PC-3 (cell line): ENCODE results near the gene MYO16. TPM values are rescaled to one million over a fixed set of nuclear protein-coding genes. Genes with fewer than 3 reads are reported as not detected.

Experiments used
- ATAC-seq: fragments of 200-7000 bp; cut with Tn5 transposase; 2 replicates; pipeline ENCODE4 v1.9.1; 2020; ENCODE audit warnings: mild to moderate bottlenecking, moderate library complexity
- BruUV-seq: library from RNA; stranded (reverse); fragments of 400-500 nt; replicated peaks from 2 replicates; lab custom pipeline; 2021; lab: Mats Ljungman, UMichigan
- CTCF ChIA-PET: fragments of 300-600 bp; sonication (Branson Sonifier 250); formaldehyde crosslinking; loops from one replicate; lab custom pipeline; 2022; ENCODE audit warnings: antibody characterized with exemption; lab: Charles Lee
- POLR2A ChIA-PET: fragments of 300-600 bp; sonication (Branson Sonifier 250); formaldehyde crosslinking; loops from one replicate; lab custom pipeline; 2022; ENCODE audit warnings: antibody characterized with exemption; ENCODE audit not compliant: unreplicated experiment; lab: Charles Lee
- DNase-seq: peaks from one replicate; pipeline ENCODE4 v3.0.0-alpha.2; 2015
- H2AFZ ChIP-seq: fragments of 300-600 bp; sonication (generic); 2 replicates; pipeline ENCODE4 v1.6.0; 2016; ENCODE audit warnings: antibody characterized with exemption, low read length
- H3F3A ChIP-seq: fragments of 300-600 bp; sonication (generic); one replicate; pipeline ENCODE4 v1.6.0; 2017; ENCODE audit warnings: antibody characterized with exemption, low read length, control low read depth, mild to moderate bottlenecking; ENCODE audit not compliant: unreplicated experiment
- H3K27ac ChIP-seq: fragments of 300-600 bp; sonication (generic); 2 replicates; pipeline ENCODE4 v1.5.1; 2016; ENCODE audit warnings: mild to moderate bottlenecking, low read length
- H3K27me3 ChIP-seq: fragments of 300-600 bp; sonication (generic); 2 replicates; pipeline ENCODE4 v1.6.1; 2016; ENCODE audit warnings: low read length, mixed read lengths
- H3K36me3 ChIP-seq: fragments of 300-600 bp; sonication (generic); 2 replicates; pipeline ENCODE4 v1.6.1; 2016; ENCODE audit warnings: low read depth, mixed run types, low read length, mixed read lengths
- H3K4me1 ChIP-seq: fragments of 300-600 bp; sonication (generic); 2 replicates; pipeline ENCODE4 v1.5.1; 2016; ENCODE audit warnings: low read length; ENCODE audit not compliant: insufficient read depth
- H3K4me2 ChIP-seq: fragments of 300-600 bp; sonication (generic); 2 replicates; pipeline ENCODE4 v1.6.0; 2016; ENCODE audit warnings: low read length
- H3K4me3 ChIP-seq: fragments of 300-600 bp; sonication (generic); 2 replicates; pipeline ENCODE4 v1.5.1; 2016; ENCODE audit warnings: mild to moderate bottlenecking, low read length, mixed read lengths
- H3K79me2 ChIP-seq: fragments of 300-600 bp; sonication (generic); 2 replicates; pipeline ENCODE4 v1.6.1; 2017; ENCODE audit warnings: low read length, mixed read lengths
- H3K9ac ChIP-seq: fragments of 300-600 bp; sonication (generic); 2 replicates; pipeline ENCODE4 v1.6.0; 2016; ENCODE audit warnings: mild to moderate bottlenecking, low read length
- H3K9me2 ChIP-seq: fragments of 300-600 bp; sonication (generic); replicated peaks from 2 replicates; pipeline ENCODE4 v1.6.1; 2016; ENCODE audit warnings: mixed run types, low read length, mixed read lengths
- H3K9me3 ChIP-seq: fragments of 300-600 bp; sonication (generic); 2 replicates; pipeline ENCODE4 v1.6.1; 2016; ENCODE audit warnings: low read length, mixed read lengths
- H4K20me1 ChIP-seq: fragments of 300-600 bp; sonication (generic); 2 replicates; pipeline ENCODE4 v1.6.1; 2016; ENCODE audit warnings: low read length, mixed read lengths
- EZH2 ChIP-seq: fragments of 300-600 bp; sonication (generic); IDR thresholded peaks from one replicate; pipeline ENCODE4 v1.6.1; 2017; ENCODE audit warnings: antibody characterized with exemption, mild to moderate bottlenecking, low read length; ENCODE audit not compliant: unreplicated experiment
- EZH2phosphoT487 ChIP-seq: fragments of 300-600 bp; sonication (generic); IDR thresholded peaks from 2 replicates; pipeline ENCODE4 v1.6.1; 2018; ENCODE audit warnings: mild to moderate bottlenecking, antibody characterized with exemption, low read length, borderline replicate concordance
- intact Hi-C: fragments of 100-400 bp; cut with micrococcal nuclease; formaldehyde crosslinking; loops from 2 replicates; pipeline ENCODE4 v1.9.0; 2023
- total RNA-seq: library from RNA; depleted of rRNA; stranded (reverse); fragments of >200 nt; gene quantifications from 2 replicates; pipeline ENCODE4 v1.2.3, GENCODE V29; 2014
- TF ChIP-seq, protein P1 (sequence below): fragments of 300-600 bp; sonication (generic); conservative IDR thresholded peaks from 2 replicates; pipeline ENCODE4 v1.5.1; 2017; ENCODE audit warnings: antibody characterized with exemption, low read depth, mild to moderate bottlenecking, low read length

Gene MYO16
- total RNA-seq, 1 experiment from 2014 or later = not detected

DNA sequence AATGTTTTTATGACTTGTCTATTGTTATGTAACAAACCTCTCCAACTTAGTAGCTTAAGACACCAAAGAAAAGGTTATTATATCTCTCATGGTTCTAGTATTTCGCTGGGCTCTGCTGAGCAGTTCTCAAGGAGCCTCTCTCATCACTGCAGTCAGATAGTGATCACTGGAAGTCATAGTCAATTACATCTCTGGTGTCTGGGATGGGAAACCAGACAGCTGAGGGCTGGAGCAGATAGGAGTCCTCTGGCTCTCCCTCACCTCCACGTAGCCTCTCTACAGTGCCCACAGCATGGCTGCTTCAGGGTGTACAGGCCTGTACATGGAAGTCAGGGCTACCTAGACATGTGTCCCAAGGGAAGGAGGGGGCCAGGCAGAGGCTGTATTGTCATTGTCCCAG lies 507.5 kb downstream of the MYO16 start:
- H3K4me1 ChIP-seq = no peaks in the 10 kb centered on the region
- ATAC-seq (no peak), DNase-seq (no peak)
- no peaks in the 10 kb centered on the region for H3K27me3 ChIP-seq
- intact Hi-C loops = no loop called here
- CTCF ChIA-PET = no interaction called here
- H3K79me2 ChIP-seq = no peaks in the 10 kb centered on the region
- TF ChIP-seq EZH2phosphoT487 (no peak), EZH2 (no peak)
- TF ChIP-seq, protein P1, sequence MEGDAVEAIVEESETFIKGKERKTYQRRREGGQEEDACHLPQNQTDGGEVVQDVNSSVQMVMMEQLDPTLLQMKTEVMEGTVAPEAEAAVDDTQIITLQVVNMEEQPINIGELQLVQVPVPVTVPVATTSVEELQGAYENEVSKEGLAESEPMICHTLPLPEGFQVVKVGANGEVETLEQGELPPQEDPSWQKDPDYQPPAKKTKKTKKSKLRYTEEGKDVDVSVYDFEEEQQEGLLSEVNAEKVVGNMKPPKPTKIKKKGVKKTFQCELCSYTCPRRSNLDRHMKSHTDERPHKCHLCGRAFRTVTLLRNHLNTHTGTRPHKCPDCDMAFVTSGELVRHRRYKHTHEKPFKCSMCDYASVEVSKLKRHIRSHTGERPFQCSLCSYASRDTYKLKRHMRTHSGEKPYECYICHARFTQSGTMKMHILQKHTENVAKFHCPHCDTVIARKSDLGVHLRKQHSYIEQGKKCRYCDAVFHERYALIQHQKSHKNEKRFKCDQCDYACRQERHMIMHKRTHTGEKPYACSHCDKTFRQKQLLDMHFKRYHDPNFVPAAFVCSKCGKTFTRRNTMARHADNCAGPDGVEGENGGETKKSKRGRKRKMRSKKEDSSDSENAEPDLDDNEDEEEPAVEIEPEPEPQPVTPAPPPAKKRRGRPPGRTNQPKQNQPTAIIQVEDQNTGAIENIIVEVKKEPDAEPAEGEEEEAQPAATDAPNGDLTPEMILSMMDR = no peak
- no peak overlapping the region for H3K9ac ChIP-seq
- POLR2A ChIA-PET = no interaction called here
- no peaks in the 10 kb centered on the region for H3K9me3 ChIP-seq
- H3K27ac ChIP-seq = no peak overlapping the region
- H3F3A ChIP-seq = no peaks in the 10 kb centered on the region
- no peak overlapping the region for H2AFZ ChIP-seq
- H3K9me2 ChIP-seq = no peaks in the 10 kb centered on the region
- H3K4me2 ChIP-seq = no peak overlapping the region
- no peaks in the 10 kb centered on the region for H3K36me3 ChIP-seq
- H4K20me1 ChIP-seq = no peaks in the 10 kb centered on the region
- no TSS peak for BruUV-seq
- no peak overlapping the region for H3K4me3 ChIP-seq

DNA sequence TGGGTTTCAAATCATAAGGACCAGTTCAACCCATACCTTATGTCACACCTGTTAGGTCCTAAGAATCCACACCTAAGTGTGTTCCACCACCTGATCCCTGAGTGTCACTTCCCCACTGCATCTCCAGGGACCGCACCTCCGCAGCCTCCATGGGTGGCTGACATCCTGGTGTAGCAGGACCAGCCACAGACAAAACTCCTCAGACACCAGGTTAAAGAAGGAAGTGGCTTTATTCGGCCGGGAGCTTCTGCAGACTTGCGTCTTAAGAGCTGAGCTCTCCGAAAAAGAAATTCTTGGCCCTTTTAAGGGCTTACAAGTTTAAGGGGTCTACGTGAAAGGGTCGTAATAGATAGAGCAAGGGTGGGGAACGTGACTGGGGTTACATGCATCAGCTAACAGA lies 509.9 kb downstream of the MYO16 start:
- Histone ChIP-seq H2AFZ (no peak overlapping the region), H3K4me2 (no peak overlapping the region), H3K9ac (no peak overlapping the region), H3F3A (no peaks in the 10 kb centered on the region), H3K4me1 (no peaks in the 10 kb centered on the region), H3K4me3 (no peak overlapping the region), H4K20me1 (no peaks in the 10 kb centered on the region), H3K79me2 (no peaks in the 10 kb centered on the region), H3K9me3 (no peaks in the 10 kb centered on the region), H3K27ac (no peak overlapping the region), H3K9me2 (no peaks in the 10 kb centered on the region), H3K27me3 (no peaks in the 10 kb centered on the region), H3K36me3 (no peaks in the 10 kb centered on the region)
- intact Hi-C loops = no loop called here
- TF ChIP-seq EZH2 (no peak), EZH2phosphoT487 (no peak)
- TF ChIP-seq, protein P1 = no peak
- DNase-seq (no peak), ATAC-seq (no peak)
- POLR2A ChIA-PET = no interaction called here
- BruUV-seq = no TSS peak
- CTCF ChIA-PET = no interaction called here

DNA sequence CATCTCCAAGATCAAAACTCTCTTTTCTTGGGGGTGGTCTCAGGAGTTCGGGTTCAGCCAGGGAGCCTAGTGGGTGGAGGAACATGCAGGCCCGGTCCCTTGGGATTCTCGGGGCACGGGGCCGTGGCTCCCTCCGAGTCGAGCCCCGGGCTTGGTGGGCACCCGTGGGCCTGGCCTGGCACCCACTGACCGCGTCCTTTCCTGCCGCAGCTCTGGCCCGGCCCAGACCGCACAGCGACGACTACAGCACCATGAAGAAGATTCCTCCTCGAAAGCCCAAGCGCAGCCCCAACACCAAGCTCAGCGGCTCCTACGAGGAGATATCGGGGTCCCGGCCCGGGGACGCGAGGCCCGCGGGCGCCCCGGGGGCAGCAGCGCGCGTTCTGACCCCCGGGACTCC lies 510.6 kb downstream of the MYO16 start:
- DNase-seq (no peak), ATAC-seq (no peak)
- Histone ChIP-seq H3K9me2 (no peaks in the 10 kb centered on the region), H3K4me1 (peaks cover 6% of the 10 kb centered on the region; the same call in 1 of the 2 replicates), H3K27me3 (no peaks in the 10 kb centered on the region), H3K9ac (no peak overlapping the region), H3K9me3 (no peaks in the 10 kb centered on the region), H3K79me2 (no peaks in the 10 kb centered on the region), H3F3A (no peaks in the 10 kb centered on the region), H4K20me1 (no peaks in the 10 kb centered on the region), H3K4me3 (no peak overlapping the region), H3K27ac (no peak overlapping the region), H3K36me3 (no peaks in the 10 kb centered on the region), H3K4me2 (no peak overlapping the region), H2AFZ (no peak overlapping the region)
- ChIA-PET CTCF (no interaction called here), POLR2A (no interaction called here)
- TF ChIP-seq EZH2 = no peak
- TF ChIP-seq, protein P1 = no peak
- TF ChIP-seq EZH2phosphoT487 = no peak
- intact Hi-C loops = no loop called here
- BruUV-seq = no TSS peak
